Left ventricle myocardium inferior (tissue), 1 donor: ENCODE measurements around the gene ATRX. TPM values are rescaled to one million over a fixed set of nuclear protein-coding genes. Genes with fewer than 3 reads are reported as not detected.
"Not testable (repeated sequence)": the region's sequence is repeated elsewhere in the genome, so short reads cannot be mapped to it uniquely, and the experiment has no call there.

Experiments
- DNase-seq: peaks from one replicate; pipeline ENCODE4 v3.0.0-alpha.2; 2020
- H3K27ac ChIP-seq: fragments of 200-600 bp; replicated peaks from 2 replicates; pipeline ENCODE4 v1.8.0; 2021
- H3K27me3 ChIP-seq: fragments of 200-600 bp; 2 replicates; pipeline ENCODE4 v1.8.0; 2021; ENCODE audit warnings: low read depth
- H3K36me3 ChIP-seq: fragments of 200-600 bp; 2 replicates; pipeline ENCODE4 v1.8.0; 2021
- H3K4me1 ChIP-seq: fragments of 200-600 bp; 2 replicates; pipeline ENCODE4 v1.8.0; 2021
- H3K4me3 ChIP-seq: fragments of 200-600 bp; 2 replicates; pipeline ENCODE4 v1.8.0; 2021; ENCODE audit warnings: mild to moderate bottlenecking, moderate library complexity
- H3K9me3 ChIP-seq: fragments of 200-600 bp; replicated peaks from 2 replicates; pipeline ENCODE4 v1.8.0; 2021
- intact Hi-C: fragments of 100-400 bp; cut with micrococcal nuclease; formaldehyde crosslinking; loops from one replicate; pipeline ENCODE4 v1.11.0; 2022
- total RNA-seq: library from RNA; stranded (reverse); fragmentation: NEBNext Ultra II Directional; extraction: Animal tissue kit (Norgen Biotek cat#: 25700); gene quantifications from one replicate; pipeline ENCODE4 v1.2.1, GENCODE V29; 2021
- TF ChIP-seq, protein P1 (sequence below): fragments of 200-600 bp; IDR thresholded peaks from 2 replicates; pipeline ENCODE4 v1.8.0; 2021; ENCODE audit warnings: antibody characterized with exemption, mild to moderate bottlenecking, borderline replicate concordance
- donor health status: DM: no; HTN: yes; CAD: no; lungs with severe emphysema.

ATRX gene
- total RNA-seq, 1 donor from 2014 or later: 82.2 TPM

DNA sequence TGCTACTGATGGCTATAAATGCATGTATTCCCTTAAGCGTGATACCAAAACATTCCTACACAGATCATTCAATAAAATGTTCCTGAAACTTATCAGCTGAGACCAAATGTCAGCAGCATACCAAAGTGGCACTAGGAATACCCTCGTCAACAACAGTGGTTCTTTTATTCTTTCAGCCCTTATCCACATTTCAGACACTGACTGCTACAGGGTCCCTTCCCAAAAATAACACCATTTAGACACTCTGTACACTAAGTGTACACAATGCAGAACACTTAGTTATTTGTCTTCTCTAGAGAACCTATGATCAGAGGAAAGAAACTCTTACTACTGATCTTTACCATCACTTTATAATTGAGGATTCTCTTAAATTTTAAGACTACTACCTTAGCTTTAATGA is 94.1 kb downstream of the ATRX start:
- H3K27ac ChIP-seq: no peak overlapping the region
- intact Hi-C loops: no loop called here
- TF ChIP-seq, protein P1, sequence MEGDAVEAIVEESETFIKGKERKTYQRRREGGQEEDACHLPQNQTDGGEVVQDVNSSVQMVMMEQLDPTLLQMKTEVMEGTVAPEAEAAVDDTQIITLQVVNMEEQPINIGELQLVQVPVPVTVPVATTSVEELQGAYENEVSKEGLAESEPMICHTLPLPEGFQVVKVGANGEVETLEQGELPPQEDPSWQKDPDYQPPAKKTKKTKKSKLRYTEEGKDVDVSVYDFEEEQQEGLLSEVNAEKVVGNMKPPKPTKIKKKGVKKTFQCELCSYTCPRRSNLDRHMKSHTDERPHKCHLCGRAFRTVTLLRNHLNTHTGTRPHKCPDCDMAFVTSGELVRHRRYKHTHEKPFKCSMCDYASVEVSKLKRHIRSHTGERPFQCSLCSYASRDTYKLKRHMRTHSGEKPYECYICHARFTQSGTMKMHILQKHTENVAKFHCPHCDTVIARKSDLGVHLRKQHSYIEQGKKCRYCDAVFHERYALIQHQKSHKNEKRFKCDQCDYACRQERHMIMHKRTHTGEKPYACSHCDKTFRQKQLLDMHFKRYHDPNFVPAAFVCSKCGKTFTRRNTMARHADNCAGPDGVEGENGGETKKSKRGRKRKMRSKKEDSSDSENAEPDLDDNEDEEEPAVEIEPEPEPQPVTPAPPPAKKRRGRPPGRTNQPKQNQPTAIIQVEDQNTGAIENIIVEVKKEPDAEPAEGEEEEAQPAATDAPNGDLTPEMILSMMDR: no peak
- H3K9me3 ChIP-seq: no peaks in the 10 kb centered on the region
- H3K36me3 ChIP-seq: peaks cover 21% of the 10 kb centered on the region
- no peak overlapping the region for H3K4me3 ChIP-seq
- no peak for DNase-seq
- H3K27me3 ChIP-seq: no peaks in the 10 kb centered on the region
- no peaks in the 10 kb centered on the region for H3K4me1 ChIP-seq

DNA sequence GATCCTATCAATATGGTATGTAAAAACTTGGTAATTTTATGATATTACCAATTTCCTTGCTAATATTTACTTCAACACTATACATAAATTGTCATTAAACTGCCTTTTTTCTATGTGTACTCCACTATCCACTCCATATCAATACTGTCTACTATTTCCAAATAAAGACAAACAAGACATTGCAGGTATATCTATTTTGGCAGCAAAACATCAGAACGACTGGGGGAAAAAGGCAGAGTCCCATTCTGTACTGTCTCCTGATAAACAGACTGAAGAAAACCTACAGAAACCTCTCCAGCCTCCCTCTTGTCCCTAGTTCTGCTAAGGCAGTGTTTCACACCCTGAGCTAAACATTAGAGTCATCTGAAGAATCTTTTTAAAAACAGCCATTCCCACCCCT is 96.6 kb downstream of the ATRX start:
- TF ChIP-seq, protein P1: no peak
- Histone ChIP-seq H3K4me1 (no peaks in the 10 kb centered on the region), H3K27ac (no peak overlapping the region), H3K27me3 (no peaks in the 10 kb centered on the region), H3K9me3 (no peaks in the 10 kb centered on the region), H3K36me3 (peaks cover 16% of the 10 kb centered on the region), H3K4me3 (no peak overlapping the region)
- DNase-seq: no peak
- intact Hi-C loops: no loop called here

DNA sequence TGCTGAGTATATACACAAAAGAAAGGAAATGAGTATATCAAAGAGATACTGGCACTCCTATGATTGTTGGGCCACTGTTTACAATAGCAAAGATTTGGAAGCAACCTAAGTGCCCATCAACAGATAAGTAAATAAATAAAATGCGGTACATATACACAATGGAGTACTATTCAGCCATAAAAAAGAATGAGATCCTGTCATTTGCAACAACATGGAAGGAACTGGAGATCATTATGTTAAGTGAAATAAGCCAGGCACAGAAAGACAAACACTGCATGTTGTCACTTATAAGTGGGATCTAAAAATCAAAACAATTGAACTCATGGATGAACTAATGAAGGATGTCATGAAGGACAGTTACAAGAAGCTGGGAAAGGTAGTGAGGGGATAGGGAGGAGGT is 100.3 kb downstream of the ATRX start:
- not testable (repeated sequence) for H3K9me3 ChIP-seq

DNA sequence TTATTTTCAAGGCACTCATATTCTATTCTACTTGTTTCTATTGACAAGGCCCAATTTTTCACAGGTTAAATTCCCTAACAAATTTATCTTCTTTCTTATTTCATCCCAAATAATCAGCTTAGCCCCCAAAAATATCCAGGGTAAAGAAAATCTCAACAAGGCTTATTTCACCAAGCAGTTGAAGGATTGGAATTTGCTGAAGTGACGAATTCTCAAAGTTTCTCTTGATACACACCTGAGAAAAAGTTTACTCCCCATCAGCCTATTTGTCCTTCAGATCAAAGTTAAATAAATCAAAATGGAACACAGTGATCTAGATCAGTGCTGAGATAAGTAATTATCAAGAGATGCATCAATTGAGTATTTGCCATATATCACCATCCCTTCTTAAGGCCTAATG is 106.9 kb downstream of the ATRX start:
- intact Hi-C loops: no loop called here
- H3K4me3 ChIP-seq: no peak overlapping the region
- H3K36me3 ChIP-seq: peaks cover 12% of the 10 kb centered on the region
- TF ChIP-seq, protein P1: no peak
- H3K27me3 ChIP-seq: no peaks in the 10 kb centered on the region
- H3K27ac ChIP-seq: no peak overlapping the region
- no peaks in the 10 kb centered on the region for H3K4me1 ChIP-seq
- no peak for DNase-seq
- no peaks in the 10 kb centered on the region for H3K9me3 ChIP-seq

More for the DNA sequence above, 100.3 kb downstream of the ATRX start:
- H3K27me3 ChIP-seq, intact Hi-C loops, H3K4me1 ChIP-seq, H3K27ac ChIP-seq, DNase-seq, H3K4me3 ChIP-seq: not testable (repeated sequence)
- H3K36me3 ChIP-seq: peaks cover 31% of the 10 kb centered on the region

DNA sequence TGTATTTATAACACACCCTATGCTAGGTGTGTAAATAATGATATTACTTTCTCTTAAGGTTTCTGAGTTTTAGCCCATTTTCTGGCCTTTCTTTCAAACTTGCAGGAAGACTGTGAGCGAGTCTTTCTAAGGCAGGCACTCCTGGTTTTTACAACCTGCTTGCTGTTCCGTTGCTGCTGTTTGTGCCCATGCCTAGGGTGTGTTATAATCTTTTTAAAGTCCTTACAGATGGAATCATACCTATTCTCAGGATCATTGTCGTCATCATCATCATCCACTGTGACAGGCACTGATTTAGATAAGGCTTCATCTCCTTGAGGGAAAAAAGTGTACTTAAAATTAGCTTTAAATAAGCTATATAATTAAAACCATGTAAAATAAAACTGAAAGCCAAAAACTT is 110.0 kb downstream of the ATRX start:
- Histone ChIP-seq H3K27me3 (no peaks in the 10 kb centered on the region), H3K9me3 (no peaks in the 10 kb centered on the region), H3K36me3 (no peaks in the 10 kb centered on the region), H3K4me1 (no peaks in the 10 kb centered on the region), H3K4me3 (no peak overlapping the region), H3K27ac (no peak overlapping the region)
- DNase-seq: no peak
- TF ChIP-seq, protein P1: no peak
- intact Hi-C loops: no loop called here

DNA sequence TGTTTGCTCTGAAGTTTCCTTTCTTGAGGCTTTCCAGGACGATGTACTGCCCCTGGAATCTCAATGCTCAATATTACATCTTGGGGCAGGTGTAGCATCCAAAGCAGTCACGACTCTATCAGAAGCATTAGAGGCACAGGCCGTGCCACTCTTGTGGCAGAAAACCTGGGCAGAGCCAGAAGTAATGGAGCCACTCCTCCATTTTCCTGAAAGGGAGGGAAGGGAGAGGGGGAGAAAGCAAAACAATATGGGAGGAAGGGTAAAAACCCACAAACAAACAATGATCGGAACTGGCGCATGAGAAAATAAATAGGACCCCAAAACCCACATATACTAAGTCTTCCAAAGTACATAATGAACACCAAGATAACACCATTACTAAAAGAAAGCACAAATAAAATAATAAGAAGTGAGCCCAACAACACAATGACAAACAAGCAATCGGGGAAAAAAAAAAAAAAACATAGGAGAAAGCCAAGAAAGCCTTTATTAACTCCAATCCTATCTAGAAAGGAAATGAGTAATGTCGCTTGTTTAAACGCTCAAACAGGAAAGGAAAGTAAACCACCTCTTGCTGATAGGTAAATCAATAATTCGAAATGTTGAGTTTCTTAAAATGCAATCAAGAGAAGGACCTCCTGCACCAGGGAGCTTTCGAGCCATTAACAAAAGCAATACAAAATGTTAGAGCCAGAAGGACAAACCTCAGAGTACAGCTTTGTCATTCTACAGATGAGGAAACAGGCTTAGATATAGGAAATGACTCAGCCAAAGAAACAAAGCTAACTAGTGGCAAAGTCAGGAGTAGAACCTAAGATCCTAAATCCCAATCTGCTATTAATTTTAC is 117.4 kb downstream of the ATRX start:
- Histone ChIP-seq H3K4me1 (no peaks in the 10 kb centered on the region), H3K27me3 (no peaks in the 10 kb centered on the region), H3K9me3 (no peaks in the 10 kb centered on the region), H3K27ac (peak overlapping the region; percentile 56), H3K4me3 (no peak overlapping the region), H3K36me3 (peaks cover 5% of the 10 kb centered on the region)
- no peak for DNase-seq
- TF ChIP-seq, protein P1: no peak
- intact Hi-C loops: no loop called here
